Umbilical cord (tissue), 2 donors: Measurements from ENCODE around the gene TTC39B. TPM values are rescaled to one million over a fixed set of nuclear protein-coding genes. Genes with fewer than 3 reads are reported as not detected.
A peak's percentile ranks its signal among the peaks of the same experiment; 100 is the strongest.
"Not testable (repeated sequence)": the region's sequence is repeated elsewhere in the genome, so short reads cannot be mapped to it uniquely, and the experiment has no call there.

Source experiments
- DNase-seq: peaks from one replicate; pipeline ENCODE4 v3.0.0-alpha.2; 2015; ENCODE audit warnings: low spot score
- total RNA-seq: library from RNA; depleted of rRNA; stranded (reverse); fragments of >200 nt; gene quantifications from one replicate; pipeline ENCODE4 v1.2.3, GENCODE V29; 2014; ENCODE audit warnings: low replicate concordance; ENCODE audit not compliant: insufficient read depth

Gene TTC39B
- total RNA-seq, 1 donor from 2014 or later, result 11.8 TPM

GRCh38 chr9:15268317-15268716, 38.7 kb downstream of the TTC39B start:
- no peak for DNase-seq

GRCh38 chr9:15264918-15265317, 42.1 kb downstream of the TTC39B start:
- DNase-seq, result no peak

GRCh38 chr9:15262581-15262980, 44.4 kb downstream of the TTC39B start:
- no peak for DNase-seq

- no peak for DNase-seq
Observed at GRCh38 chr9:15256426-15256825, 50.6 kb downstream of the TTC39B start.

GRCh38 chr9:15253786-15254185, 53.2 kb downstream of the TTC39B start:
- no peak for DNase-seq

- no peak for DNase-seq
Observed at GRCh38 chr9:15253197-15253596, 53.8 kb downstream of the TTC39B start.

- DNase-seq, result peak; percentile 21
Observed at GRCh38 chr9:15249981-15250380, 57.0 kb downstream of the TTC39B start.

GRCh38 chr9:15249042-15249818, 57.8 kb downstream of the TTC39B start:
- no peak for DNase-seq

- DNase-seq, result no peak
Observed at GRCh38 chr9:15248621-15249020, 58.4 kb downstream of the TTC39B start.

GRCh38 chr9:15248081-15248480, 58.9 kb downstream of the TTC39B start:
- DNase-seq, result no peak

GRCh38 chr9:15246708-15247107, 60.3 kb downstream of the TTC39B start:
- DNase-seq, result no peak

- DNase-seq, result no peak
Observed at GRCh38 chr9:15246243-15246642, 60.8 kb downstream of the TTC39B start.

- no peak for DNase-seq
Observed at GRCh38 chr9:15244001-15244441, 63.0 kb downstream of the TTC39B start.

- DNase-seq, result no peak
Observed at GRCh38 chr9:15243081-15243480, 63.9 kb downstream of the TTC39B start.

- no peak for DNase-seq
Observed at GRCh38 chr9:15240927-15241326, 66.1 kb downstream of the TTC39B start.

GRCh38 chr9:15239816-15240215, 67.2 kb downstream of the TTC39B start:
- DNase-seq, result no peak

GRCh38 chr9:15238646-15239045, 68.4 kb downstream of the TTC39B start:
- peak; percentile 30 for DNase-seq

- no peak for DNase-seq
Observed at GRCh38 chr9:15235658-15236057, 71.4 kb downstream of the TTC39B start.

GRCh38 chr9:15233941-15234490, 73.0 kb downstream of the TTC39B start:
- DNase-seq, result not testable (repeated sequence)

- DNase-seq, result not testable (repeated sequence)
Observed at GRCh38 chr9:15232706-15233280, 74.2 kb downstream of the TTC39B start.

GRCh38 chr9:15231788-15232635, 75.0 kb downstream of the TTC39B start:
- no peak for DNase-seq

- DNase-seq, result no peak
Observed at GRCh38 chr9:15229409-15229808, 77.6 kb downstream of the TTC39B start.
